ENCODE measurements around the gene C9orf85.

DNA sequence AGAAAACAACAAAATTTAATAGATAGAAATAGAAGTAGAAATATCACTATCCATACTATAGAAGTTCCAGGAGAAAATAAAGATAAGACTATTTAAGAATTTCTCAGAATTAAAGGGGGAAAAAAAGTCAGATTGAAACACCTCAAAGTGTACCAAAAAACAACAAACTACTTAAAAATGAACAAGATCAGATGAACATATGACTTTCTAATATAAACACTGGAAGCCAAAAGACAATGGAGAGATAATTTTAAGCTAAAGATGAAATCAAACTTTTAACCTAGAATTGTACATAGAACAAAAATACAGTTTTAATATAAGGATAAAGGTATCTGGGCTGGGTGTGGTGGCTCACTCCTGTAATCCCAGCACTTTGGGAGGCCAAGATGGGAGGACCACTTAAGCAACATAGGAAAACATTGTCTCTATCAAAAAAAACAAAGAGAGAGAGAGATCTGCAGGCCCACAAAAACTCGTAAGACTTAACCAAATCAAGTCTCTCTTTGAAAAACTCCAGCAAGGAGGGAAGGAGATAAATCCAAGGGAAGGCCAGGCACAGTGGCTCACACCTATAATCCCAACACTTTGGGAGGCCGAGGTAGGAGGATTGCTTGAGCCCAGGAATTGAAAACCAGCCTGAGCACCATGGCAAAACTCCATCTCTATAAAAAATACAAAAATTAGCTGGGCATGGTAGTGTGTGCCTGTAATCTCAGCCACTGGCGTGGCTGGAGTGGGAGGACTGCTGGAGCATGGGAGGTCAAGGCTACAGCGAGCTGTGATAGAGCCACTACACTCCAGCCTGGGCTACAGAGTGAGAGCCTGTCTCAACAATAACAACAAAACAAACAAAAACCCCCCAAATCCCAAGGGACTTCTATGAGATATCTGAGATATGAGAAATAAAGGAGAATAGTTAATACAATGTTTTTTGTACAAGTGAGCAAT lies 32.8 kb upstream of the C9orf85 start:
- TF ChIP-seq, protein P1, sequence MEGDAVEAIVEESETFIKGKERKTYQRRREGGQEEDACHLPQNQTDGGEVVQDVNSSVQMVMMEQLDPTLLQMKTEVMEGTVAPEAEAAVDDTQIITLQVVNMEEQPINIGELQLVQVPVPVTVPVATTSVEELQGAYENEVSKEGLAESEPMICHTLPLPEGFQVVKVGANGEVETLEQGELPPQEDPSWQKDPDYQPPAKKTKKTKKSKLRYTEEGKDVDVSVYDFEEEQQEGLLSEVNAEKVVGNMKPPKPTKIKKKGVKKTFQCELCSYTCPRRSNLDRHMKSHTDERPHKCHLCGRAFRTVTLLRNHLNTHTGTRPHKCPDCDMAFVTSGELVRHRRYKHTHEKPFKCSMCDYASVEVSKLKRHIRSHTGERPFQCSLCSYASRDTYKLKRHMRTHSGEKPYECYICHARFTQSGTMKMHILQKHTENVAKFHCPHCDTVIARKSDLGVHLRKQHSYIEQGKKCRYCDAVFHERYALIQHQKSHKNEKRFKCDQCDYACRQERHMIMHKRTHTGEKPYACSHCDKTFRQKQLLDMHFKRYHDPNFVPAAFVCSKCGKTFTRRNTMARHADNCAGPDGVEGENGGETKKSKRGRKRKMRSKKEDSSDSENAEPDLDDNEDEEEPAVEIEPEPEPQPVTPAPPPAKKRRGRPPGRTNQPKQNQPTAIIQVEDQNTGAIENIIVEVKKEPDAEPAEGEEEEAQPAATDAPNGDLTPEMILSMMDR (IDR thresholded peaks at IDR 0.05) = no peak
- no peak for TF ChIP-seq EP300 (IDR thresholded peaks at IDR 0.05)
